Glutamatergic neuron (in vitro differentiated cells): Measurements from ENCODE around the gene KASH5. TPM values are rescaled to one million over a fixed set of nuclear protein-coding genes. Genes with fewer than 3 reads are reported as not detected.

Source experiments
- DNase-seq: peaks from one replicate; pipeline ENCODE4 v3.0.0; 2022
- H3K27ac Mint-ChIP-seq: one replicate; pipeline ENCODE4 v1.8.0; 2020; ENCODE audit warnings: mild to moderate bottlenecking, mixed read lengths, inconsistent platforms; ENCODE audit not compliant: unreplicated experiment
- H3K27me3 Mint-ChIP-seq: one replicate; pipeline ENCODE4 v1.8.0; 2020; ENCODE audit warnings: mild to moderate bottlenecking, moderate library complexity, mixed read lengths, inconsistent platforms; ENCODE audit not compliant: unreplicated experiment
- H3K36me3 Mint-ChIP-seq: one replicate; pipeline ENCODE4 v1.8.0; 2020; ENCODE audit warnings: mild to moderate bottlenecking, mixed read lengths, inconsistent platforms; ENCODE audit not compliant: unreplicated experiment
- H3K4me1 Mint-ChIP-seq: one replicate; pipeline ENCODE4 v1.8.0; 2020; ENCODE audit warnings: mild to moderate bottlenecking, low read depth, mixed read lengths, inconsistent platforms; ENCODE audit not compliant: unreplicated experiment
- H3K4me3 Mint-ChIP-seq: one replicate; pipeline ENCODE4 v1.8.0; 2020; ENCODE audit warnings: mild to moderate bottlenecking, mixed read lengths, inconsistent platforms; ENCODE audit not compliant: unreplicated experiment
- H3K9me3 Mint-ChIP-seq: one replicate; pipeline ENCODE4 v1.8.0; 2020; ENCODE audit warnings: mild to moderate bottlenecking, moderate library complexity, mixed read lengths, inconsistent platforms; ENCODE audit not compliant: unreplicated experiment
- total RNA-seq: library from RNA; stranded (reverse); fragmentation: NEBNext Ultra II Directional; extraction: Animal tissue kit (Norgen Biotek cat#: 25700); gene quantifications from one replicate; pipeline ENCODE4 v1.2.1, GENCODE V29; 2021; ENCODE audit not compliant: unreplicated experiment
- TF ChIP-seq, protein P1 (sequence below): fragments of 200-600 bp; sonication (generic); IDR thresholded peaks from one replicate; pipeline ENCODE4 v1.5.0; 2021; ENCODE audit not compliant: partially characterized antibody, unreplicated experiment

KASH5 gene
- total RNA-seq, 1 donor from 2014 or later: 0.49 TPM

DNA sequence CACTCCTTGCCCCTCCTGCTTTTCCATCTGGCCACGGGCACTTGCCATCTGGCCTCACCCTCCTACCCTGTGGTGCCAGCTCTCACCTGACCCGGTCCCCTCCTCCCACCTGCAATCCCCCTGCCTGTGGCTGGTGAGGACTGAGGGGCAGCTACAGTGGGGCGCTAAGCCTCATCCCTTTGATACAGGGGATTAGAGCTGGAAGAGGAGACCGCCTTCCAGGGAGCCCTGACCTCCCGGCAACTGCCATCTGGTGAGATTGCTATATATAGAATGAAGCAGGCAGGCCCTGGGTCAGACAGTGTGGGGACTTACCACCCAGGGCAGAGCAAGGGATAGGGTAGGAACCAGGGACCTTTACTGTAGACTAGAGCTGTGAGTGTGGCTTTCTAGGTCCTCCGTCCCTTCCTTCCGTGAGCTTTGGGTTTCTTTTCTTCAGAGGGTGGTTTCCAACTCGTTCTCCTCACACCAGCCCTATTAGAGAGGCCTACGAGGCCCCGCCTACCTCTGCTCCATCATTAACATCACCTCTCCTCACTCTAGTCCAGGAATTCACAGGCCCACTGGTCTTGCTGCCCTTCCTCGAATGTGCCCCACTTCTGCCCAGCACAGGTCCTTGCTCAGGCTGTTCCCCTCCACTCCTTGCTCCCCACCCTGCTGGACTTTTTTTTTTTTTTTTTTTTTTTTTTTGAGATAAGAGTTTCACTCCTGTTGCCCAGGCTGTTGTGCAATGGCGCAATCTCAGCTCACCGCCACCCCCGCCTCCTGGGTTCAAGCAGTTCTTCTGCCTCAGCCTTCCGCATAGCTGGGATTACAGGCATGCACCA lies 7.7 kb downstream of the KASH5 start:
- Mint-ChIP-seq H3K27me3 (peaks cover 2% of the 10 kb centered on the region), H3K9me3 (peaks cover 3% of the 10 kb centered on the region), H3K27ac (peak overlapping the region; percentile 22), H3K36me3 (no peaks in the 10 kb centered on the region), H3K4me1 (peaks cover 16% of the 10 kb centered on the region), H3K4me3 (no peak overlapping the region)
- TF ChIP-seq, protein P1, sequence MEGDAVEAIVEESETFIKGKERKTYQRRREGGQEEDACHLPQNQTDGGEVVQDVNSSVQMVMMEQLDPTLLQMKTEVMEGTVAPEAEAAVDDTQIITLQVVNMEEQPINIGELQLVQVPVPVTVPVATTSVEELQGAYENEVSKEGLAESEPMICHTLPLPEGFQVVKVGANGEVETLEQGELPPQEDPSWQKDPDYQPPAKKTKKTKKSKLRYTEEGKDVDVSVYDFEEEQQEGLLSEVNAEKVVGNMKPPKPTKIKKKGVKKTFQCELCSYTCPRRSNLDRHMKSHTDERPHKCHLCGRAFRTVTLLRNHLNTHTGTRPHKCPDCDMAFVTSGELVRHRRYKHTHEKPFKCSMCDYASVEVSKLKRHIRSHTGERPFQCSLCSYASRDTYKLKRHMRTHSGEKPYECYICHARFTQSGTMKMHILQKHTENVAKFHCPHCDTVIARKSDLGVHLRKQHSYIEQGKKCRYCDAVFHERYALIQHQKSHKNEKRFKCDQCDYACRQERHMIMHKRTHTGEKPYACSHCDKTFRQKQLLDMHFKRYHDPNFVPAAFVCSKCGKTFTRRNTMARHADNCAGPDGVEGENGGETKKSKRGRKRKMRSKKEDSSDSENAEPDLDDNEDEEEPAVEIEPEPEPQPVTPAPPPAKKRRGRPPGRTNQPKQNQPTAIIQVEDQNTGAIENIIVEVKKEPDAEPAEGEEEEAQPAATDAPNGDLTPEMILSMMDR: no peak
- DNase-seq: no peak

DNA sequence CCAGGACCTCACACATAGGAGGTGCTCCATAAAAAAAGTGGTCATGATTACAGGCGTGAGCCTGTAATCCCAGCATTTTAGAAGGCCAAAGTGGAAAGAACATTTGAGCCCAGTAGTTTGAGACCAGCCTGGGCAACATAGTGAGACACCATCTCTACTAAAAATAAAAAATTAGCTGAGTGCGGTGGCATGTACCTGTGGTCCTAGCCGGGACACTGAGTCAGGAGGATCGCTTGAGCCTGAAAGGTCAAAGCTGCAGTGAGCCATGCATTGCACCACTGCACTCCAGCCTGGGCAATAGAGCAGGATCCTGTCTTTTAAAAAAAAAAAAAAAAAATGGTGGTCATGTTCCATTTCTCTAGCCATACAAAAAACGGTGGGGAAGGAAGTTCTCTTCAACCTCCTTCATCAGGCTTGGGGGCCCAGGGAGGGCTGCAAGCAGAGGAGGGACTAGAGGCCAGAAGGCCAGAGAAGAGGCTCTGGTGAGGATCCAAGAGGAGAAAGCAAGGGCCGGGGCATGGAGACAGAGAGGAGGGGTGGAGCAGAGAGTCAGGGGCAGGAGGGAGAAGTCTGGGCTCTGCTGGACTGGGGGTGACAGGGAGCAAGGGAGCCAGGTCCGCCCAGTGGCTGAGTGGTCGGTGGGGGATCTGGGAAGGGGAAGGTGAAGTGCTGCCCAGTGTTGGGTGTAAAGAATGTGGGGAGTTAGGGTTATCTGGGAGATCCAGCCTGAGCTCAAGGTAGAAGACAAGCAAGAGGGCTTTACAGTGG lies 8.9 kb downstream of the KASH5 start:
- H3K4me3 Mint-ChIP-seq: no peak overlapping the region
- peaks cover 15% of the 10 kb centered on the region for H3K4me1 Mint-ChIP-seq
- no peak overlapping the region for H3K27ac Mint-ChIP-seq
- TF ChIP-seq, protein P1: no peak
- peaks cover 5% of the 10 kb centered on the region for H3K9me3 Mint-ChIP-seq
- H3K36me3 Mint-ChIP-seq: no peaks in the 10 kb centered on the region
- H3K27me3 Mint-ChIP-seq: peaks cover 2% of the 10 kb centered on the region
- no peak for DNase-seq

DNA sequence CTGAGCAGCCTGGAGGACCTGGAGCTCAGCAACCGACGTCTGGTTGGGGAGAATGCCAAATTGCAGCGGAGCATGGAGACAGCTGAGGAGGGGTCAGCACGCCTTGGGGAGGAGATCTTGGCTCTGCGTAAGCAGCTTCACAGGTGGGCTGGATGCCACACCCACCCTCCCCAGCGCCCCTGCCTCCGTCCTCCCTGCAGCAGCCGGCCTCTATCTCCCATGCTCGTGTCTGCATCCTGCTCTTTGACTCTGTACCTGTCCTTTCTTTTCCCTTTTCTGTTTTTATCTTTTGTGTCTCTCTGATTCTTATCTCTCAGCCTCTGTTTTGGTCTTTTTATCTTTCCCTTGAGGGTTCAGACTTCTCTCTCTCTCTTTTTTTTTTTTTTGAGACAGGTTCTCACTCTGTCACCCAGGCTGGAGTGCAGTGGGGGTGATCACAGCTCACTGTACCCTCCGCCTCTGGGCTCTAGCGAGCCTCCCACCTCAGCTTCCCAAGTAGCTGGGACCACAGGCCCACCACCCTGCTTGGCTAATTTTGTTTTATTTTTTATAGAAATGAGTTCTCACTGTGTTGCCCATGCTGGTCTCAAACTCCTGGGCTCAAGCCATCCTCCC lies 10.1 kb downstream of the KASH5 start:
- no peak overlapping the region for H3K27ac Mint-ChIP-seq
- peak overlapping the region; percentile 34 for H3K4me3 Mint-ChIP-seq
- H3K4me1 Mint-ChIP-seq: peaks cover 11% of the 10 kb centered on the region
- H3K9me3 Mint-ChIP-seq: peaks cover 5% of the 10 kb centered on the region
- H3K36me3 Mint-ChIP-seq: no peaks in the 10 kb centered on the region
- TF ChIP-seq, protein P1: no peak
- no peak for DNase-seq
- H3K27me3 Mint-ChIP-seq: peaks cover 2% of the 10 kb centered on the region

DNA sequence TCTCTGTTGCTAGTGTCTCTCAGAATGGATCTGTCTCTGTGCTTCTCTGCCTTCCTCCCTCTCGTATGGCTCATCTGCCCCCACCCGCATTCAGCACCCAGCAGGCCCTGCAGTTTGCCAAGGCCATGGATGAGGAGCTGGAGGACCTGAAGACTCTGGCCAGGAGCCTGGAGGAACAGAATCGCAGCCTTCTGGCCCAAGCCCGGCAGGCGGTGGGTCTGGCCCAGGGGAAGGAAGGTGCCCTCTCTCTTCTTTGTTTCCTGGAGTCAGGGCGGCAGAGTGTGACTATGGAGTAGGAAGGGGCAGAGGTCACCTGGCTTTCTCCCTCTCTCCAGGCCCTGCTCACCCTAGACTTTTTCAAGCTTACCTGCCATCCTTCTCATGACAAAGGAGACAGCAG lies 10.9 kb downstream of the KASH5 start:
- H3K4me1 Mint-ChIP-seq: peaks cover 18% of the 10 kb centered on the region
- no peak for DNase-seq
- TF ChIP-seq, protein P1: no peak
- H3K27me3 Mint-ChIP-seq: peaks cover 2% of the 10 kb centered on the region
- H3K4me3 Mint-ChIP-seq: no peak overlapping the region
- H3K36me3 Mint-ChIP-seq: no peaks in the 10 kb centered on the region
- no peak overlapping the region for H3K27ac Mint-ChIP-seq
- H3K9me3 Mint-ChIP-seq: peaks cover 3% of the 10 kb centered on the region
